Astrocyte (in vitro differentiated cells and primary cell): ENCODE results near the gene SMAD7.

ENCODE experiments used
- EZH2 ChIP-seq: IDR thresholded peaks from 2 replicates; pipeline ENCODE4 v1.6.1; 2012; ENCODE audit warnings: mild to moderate bottlenecking, low read length, inconsistent platforms; ENCODE audit not compliant: insufficient read depth
- TF ChIP-seq, protein P1 (sequence below): IDR thresholded peaks from 2 replicates; pipeline ENCODE4 v1.5.1; 2011; ENCODE audit warnings: low read depth, mild to moderate bottlenecking, inconsistent platforms, low read length, moderate library complexity; ENCODE audit not compliant: insufficient read depth

GRCh38 chr18:48929212-48929612 is 21.6 kb downstream of the SMAD7 start:
- TF ChIP-seq EZH2 = no peak
- TF ChIP-seq, protein P1, sequence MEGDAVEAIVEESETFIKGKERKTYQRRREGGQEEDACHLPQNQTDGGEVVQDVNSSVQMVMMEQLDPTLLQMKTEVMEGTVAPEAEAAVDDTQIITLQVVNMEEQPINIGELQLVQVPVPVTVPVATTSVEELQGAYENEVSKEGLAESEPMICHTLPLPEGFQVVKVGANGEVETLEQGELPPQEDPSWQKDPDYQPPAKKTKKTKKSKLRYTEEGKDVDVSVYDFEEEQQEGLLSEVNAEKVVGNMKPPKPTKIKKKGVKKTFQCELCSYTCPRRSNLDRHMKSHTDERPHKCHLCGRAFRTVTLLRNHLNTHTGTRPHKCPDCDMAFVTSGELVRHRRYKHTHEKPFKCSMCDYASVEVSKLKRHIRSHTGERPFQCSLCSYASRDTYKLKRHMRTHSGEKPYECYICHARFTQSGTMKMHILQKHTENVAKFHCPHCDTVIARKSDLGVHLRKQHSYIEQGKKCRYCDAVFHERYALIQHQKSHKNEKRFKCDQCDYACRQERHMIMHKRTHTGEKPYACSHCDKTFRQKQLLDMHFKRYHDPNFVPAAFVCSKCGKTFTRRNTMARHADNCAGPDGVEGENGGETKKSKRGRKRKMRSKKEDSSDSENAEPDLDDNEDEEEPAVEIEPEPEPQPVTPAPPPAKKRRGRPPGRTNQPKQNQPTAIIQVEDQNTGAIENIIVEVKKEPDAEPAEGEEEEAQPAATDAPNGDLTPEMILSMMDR = no peak
